ENCODE data around the gene EMC6.
A peak's percentile ranks its signal among the peaks of the same experiment; 100 is the strongest.

EMC6 gene

GRCh38 chr17:3668279-3669084 lies at the start of gene EMC6, which contains the start of gene TAX1BP3:
Gene EMC6, plus strand, starts transcription at chr17:3668812. Its CDS starts 335 bp downstream, at chr17:3669147.
Gene TAX1BP3, minus strand, starts transcription at chr17:3668578. Its CDS starts 52 bp downstream, at chr17:3668526.
- peak; percentile 94 to 97 (median 95) for DNase-seq

- DNase-seq = no peak
These were observed 47.4 kb upstream of the EMC6 start for GRCh38 chr17:3621146-3621720.

GRCh38 chr17:3622977-3623594 lies 45.5 kb upstream of the EMC6 start:
- no peak for DNase-seq

DNA sequence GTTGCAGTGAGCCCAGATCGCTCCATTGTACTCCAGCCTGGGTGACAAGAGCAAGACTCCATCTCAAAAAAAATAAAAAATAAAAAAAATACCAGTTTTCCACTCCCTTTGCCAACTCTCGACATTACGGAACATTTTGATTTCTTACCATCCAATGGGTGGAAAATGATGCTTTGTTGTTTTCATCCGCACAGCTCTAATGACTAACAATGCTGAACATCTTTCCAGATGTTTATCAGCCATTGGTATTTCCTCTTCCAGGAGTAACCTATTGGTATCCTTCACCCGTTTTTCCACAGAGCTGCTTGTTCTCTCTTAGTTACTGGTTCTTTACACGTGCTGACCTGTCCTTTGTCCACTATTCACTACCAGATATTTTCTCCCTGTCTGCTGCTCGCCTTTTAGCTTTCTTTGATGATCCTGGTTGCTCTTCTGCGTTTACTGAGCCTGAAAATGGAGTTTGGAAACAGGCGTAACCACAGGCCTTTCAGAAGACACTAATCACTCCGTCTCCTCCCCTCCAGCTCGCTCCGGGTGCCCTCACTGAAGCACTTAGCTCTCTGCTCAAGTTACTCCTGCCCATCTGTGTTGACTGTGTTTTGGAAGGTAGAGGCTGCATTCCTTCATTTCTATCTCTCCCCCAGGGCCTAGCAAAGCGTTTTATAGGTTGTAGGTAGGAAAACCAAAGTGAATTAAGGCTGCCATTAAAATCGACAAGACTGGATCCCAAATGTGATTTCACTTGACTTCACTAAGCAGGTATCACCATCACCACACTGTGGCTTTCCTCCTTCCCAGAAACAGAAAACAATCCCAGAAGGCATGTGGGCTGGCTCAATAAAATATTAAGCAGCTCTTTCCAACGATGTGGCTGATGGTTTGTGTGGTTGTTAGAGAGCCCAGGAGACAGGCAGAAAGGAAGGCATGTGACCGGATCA lies 41.5 kb upstream of the EMC6 start:
- DNase-seq = peak in 1 of 3 experiments; percentile 50

DNA sequence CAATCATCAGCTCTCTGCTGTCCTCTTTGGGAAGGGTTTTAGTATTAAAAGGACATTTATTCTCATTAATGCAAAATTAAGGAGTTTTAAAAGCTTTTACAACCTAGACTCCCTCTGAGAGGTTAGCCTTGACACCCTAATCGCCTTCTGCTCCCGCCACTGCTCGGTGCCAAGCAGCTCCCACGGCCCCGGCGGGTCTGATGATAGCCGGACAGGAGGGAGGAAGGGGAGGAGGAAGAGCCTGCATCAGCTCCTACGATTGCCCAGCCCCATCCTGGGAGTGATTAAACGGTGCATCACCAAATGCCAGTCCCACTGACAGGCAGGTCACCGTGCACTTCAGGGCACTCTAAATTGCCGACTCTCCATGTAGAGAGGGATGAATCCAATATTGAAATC lies 40.8 kb upstream of the EMC6 start:
- no peak for DNase-seq

DNA sequence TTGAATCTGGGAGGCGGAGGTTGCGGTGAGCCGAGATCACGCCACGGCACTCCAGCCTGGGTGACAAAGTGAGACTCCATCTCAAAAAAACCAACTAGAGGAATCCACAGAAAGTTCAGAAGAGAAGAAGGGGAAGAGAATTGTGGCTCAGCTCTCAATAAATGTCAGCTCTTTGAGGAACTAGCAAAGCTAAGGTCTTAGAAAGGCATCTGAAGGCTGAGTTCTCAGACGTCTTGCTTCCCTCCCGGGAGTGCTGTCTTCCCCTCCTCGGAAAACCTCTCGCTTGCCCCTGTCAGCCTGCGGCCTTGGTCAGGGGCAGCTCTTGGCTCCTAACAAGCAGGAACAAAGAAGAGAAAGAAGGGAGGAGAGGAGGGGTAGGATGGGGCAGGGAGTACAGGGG lies 37.8 kb upstream of the EMC6 start:
- no peak for DNase-seq

DNA sequence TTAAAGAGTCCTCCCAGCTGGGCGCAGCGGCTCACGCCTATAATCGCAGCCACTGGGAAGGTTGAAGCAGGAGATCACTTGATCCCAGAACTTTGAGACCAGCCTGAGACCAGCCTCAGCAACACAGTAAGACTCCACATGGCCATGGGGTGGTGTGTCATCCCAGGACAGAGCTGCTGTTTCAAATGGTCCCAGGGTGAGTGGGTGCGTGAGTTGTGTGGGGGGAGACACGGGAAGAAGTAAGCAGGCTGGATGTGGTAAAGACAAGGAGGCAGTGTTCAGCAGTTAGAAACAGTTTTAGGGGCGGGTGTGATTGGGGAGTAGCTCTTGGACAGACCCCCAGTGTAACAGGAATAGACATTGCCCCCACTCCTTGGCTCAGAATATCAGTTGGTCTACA lies 36.3 kb upstream of the EMC6 start:
- no peak for DNase-seq

DNA sequence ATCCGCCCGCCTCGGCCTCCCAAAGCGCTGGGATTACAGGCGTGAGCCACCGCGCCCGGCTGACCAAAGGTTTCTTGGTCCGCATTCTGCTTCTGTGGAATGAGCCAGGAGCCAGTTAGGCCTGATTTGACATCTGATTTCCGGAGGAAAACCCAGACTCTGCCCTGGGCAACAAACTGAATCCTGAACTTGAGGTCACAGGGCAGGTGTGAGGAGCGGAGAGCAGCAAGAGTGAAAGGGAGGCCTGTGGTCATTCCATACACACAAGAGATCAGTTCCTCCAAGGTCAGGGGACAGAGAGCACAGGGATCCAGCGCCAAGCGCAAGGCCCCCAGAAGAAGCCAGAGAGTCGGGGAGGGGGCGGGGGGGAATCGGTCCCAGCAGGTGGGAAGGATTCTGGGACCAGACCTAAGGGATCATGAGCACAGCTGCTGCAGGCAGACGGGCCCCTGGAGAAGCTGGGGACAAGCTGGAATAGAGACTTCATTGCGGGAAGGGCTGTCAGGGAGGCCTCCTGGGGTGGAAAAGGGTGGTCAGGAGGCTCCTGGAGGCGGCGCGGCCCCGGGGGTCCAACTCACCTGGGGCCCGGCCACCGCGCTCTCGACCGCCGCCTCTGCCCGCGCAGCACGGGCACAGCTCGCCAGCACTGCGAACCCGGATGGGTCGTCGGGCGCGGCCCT lies 33.0 kb upstream of the EMC6 start:
- no peak for DNase-seq

DNA sequence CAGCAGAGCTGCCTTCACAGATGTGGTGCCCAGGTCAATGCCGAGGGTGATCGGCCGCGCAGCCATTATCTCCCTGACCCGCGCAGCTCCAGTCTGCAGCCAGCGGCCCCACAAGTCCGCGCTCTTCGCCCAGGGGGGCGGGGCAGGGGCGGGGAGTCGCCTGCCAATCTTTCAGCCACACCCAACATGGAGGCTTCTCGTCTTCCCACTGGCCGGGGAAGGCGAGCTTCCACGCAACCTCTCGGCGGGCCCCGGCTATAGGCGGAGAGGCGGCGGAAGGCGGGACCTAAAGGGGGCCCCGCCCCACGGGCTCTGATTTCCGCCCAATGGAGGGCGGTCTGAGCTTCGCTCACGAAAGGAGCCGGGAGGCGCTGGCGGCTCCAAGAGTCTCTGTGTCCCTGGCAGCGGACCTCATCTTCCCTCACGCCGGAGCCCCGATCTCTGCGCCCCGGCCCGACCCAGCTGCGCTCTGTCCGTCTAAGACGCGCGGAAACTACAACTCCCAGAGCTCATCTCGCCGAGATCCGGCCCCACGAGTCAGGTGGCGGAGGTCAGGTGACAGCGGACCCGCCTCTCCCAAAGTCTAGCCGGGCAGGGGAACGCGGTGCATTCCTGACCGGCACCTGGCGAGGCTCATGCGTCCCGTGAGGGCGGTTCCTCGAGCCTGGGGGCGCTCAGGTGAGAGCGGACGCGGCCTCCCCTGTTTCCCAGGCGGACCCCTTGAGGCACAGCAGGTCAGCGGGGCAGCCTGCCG lies 32.3 kb upstream of the EMC6 start, which contains the start of the genes CTNS and SHPK:
CTNS (plus strand) TSS at position 607 of the 754 bp plus-strand sequence. CDS start 3,447 bp downstream, outside the sequence.
SHPK (minus strand) TSS at position 97 of the 754 bp plus-strand sequence; CDS start at position 66, 31 bp downstream.
- DNase-seq = peak; percentile 90 to 95 (median 92)

- peak in 1 of 3 experiments; percentile 23 for DNase-seq
These were observed 31.7 kb upstream of the EMC6 start for GRCh38 chr17:3636908-3637373.

- no peak for DNase-seq
These were observed 28.5 kb upstream of the EMC6 start for GRCh38 chr17:3639981-3640596.

DNA sequence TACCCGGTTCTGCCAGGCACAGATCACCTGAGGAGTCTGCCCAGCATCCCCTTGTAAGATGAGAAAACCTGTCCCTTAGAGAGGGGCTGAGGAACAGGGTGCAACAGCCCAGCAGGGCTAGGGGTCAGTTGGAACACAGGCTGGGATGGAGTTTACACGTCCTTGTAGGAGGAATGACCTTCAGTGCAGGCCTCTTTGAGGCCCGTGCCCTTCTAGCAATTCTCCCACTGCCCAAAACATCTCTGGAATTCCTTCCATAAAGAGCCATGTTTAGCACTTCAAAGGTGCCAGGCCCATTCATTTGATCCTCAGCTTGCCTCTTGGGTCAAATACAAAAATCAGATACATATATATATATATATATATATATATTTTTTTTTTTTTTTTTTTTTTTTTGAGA lies 27.6 kb upstream of the EMC6 start:
- DNase-seq = no peak

DNA sequence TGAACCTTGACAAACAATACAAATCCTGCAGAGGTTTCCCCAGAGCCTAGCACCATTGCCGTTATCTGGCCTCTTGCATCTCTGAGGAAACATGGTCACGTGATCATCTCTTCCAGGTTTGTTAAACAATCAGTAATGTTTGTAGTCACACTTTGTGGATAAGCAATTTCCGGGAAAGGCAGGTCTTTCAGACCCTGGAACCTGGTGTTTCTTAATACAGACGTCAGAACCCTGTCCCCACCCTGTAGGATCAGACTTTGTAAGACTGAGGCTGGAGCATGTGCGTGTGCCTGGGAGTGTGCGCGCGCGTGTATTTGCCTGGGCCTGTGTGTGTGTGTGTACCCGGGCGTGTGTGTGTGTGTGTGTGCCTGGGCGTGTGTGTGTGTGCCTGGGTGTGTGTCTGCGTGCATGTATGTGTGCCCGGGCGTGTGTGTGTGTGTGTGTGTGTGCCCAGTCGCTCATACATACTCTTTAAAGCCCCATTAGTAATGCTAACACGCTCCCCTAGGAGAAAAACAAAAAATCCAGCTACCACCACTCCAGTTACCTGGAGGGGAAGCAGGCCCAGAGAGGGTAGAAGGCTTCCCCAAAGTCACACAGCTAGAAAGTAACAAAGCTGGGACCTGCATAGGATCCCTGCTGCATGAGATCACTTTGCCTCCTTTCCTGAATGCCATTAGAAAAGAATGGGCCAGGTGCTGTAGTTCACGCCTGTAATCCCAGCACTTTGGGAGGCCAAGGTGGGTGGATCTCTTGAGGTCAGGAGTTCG lies 26.7 kb upstream of the EMC6 start:
- no peak for DNase-seq

DNA sequence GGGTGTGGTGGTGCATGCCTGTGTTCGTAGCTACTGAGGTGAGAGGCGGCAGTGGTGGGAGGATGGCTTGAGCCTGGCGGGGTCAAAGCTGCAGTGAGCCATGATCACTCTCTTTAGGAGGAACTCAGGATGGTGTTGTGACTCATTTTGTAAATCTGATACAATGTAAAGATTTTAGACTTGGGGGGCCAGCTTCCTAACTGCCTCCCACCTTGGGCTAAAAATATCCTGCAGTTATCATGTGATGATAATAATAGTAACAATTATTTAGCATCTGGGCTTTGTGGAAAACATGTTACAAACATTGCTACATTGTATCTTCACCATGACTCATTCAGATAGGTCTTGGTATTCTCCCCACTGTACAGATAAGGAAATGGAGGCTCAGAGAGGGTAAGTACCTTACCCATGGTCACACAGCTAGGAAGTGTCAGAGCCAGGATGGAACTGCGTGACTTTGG lies 24.7 kb upstream of the EMC6 start:
- no peak for DNase-seq

- DNase-seq = peak in 1 of 3 experiments; percentile 13
These were observed 23.3 kb upstream of the EMC6 start for GRCh38 chr17:3645310-3645709.

GRCh38 chr17:3647251-3647650 lies 21.4 kb upstream of the EMC6 start:
- no peak for DNase-seq

DNA sequence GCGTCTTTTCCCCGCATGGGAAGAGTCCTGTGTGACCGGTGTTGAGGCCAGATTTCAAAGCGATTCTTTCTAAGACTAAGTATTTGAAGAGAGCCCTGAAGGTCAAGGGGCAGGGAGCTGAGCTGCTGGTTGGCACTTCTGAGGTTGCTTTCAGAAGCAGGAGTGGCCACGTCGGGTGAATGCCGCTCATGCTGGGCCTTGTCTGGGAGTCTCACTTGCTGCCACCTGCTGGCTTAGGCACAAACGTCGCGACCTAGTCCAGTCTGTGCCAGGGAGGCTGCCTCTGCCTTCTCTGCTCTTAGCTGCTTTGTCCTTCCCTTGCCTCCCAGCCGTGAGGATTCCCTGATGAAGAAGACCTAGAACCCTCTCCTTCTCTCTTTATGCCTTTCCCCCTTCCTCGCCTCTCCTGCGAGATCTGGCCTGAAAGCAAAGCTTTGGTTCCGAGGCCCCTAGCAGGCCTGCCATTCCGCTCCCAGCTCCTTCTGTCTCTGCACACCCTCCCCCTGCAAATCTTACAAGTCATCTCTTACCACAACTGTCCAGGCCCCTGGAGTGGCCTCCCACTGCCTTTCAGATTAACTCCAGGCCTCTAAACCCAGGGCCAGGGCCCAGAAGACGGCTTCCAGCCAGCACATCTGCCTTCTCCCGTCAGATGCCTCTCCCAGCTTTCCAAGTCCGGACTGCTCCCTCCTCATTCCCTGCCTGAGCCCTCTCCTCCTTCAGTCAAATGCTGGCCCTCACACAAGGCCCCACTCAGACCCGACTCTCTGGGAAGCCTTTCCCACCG lies 20.6 kb upstream of the EMC6 start:
- DNase-seq = peak; percentile 1 to 53 (median 17)

DNA sequence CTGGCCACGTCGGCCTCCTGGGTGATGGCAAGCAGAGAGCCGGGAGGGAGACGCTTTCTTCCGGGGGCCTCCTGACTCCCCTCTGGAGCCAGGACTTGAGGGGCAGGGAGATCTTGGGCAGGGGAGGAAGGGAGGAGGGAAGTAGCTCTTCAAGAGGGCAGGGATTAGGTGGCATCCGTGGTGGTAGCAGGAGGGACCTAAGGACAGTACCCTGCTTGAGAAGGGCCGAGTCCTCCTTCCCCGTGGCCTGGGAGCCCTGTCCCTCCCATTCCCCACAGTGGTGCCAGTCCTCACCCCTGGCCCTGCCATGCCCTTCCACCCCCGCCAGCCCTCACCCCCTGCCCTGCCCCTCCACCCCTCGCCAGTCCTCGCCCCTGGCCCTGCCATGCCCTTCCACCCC lies 12.8 kb upstream of the EMC6 start:
- DNase-seq = no peak

GRCh38 chr17:3656353-3656752 lies 12.3 kb upstream of the EMC6 start:
- no peak for DNase-seq
